Neural cell (in vitro differentiated cells): ENCODE measurements around the gene NEK10. TPM values are rescaled to one million over a fixed set of nuclear protein-coding genes. Genes with fewer than 3 reads are reported as not detected.

ENCODE experiments used
- H2AFZ ChIP-seq: fragments of 200-600, 300-800 bp; sonication (generic), shearing (Covaris generic); 2 replicates; pipeline ENCODE4 v1.6.0; 2014; ENCODE audit warnings: low read depth, mild to moderate bottlenecking, antibody characterized with exemption, low read length, moderate library complexity
- H3F3A ChIP-seq: fragments of 200-600 bp; shearing (Covaris generic); 2 replicates; pipeline ENCODE4 v1.6.1; 2016; ENCODE audit warnings: mild to moderate bottlenecking, moderate library complexity, mixed read lengths, antibody characterized with exemption, low read length; ENCODE audit not compliant: insufficient read depth, poor library complexity, severe bottlenecking
- H3K27ac ChIP-seq: fragments of 200-600, 300-800 bp; sonication (generic), shearing (Covaris generic); 2 replicates; pipeline ENCODE4 v1.5.1; 2014; ENCODE audit warnings: mild to moderate bottlenecking, low read length, moderate library complexity
- H3K27me3 ChIP-seq: fragments of 300-800, 200-600 bp; sonication (generic), shearing (Covaris generic); 2 replicates; pipeline ENCODE4 v1.6.0; 2014; ENCODE audit warnings: mild to moderate bottlenecking, low read depth, low read length, moderate library complexity; ENCODE audit not compliant: insufficient read depth
- H3K36me3 ChIP-seq: fragments of 300-800, 200-600 bp; sonication (generic), shearing (Covaris generic); 2 replicates; pipeline ENCODE4 v1.5.1; 2014; ENCODE audit warnings: mild to moderate bottlenecking, antibody characterized with exemption, low read length, moderate library complexity; ENCODE audit not compliant: insufficient read depth
- H3K4me2 ChIP-seq: fragments of 300-800, 200-600 bp; sonication (generic), shearing (Covaris generic); 2 replicates; pipeline ENCODE4 v1.6.0; 2014; ENCODE audit warnings: mild to moderate bottlenecking, low read length
- H3K4me3 ChIP-seq: fragments of 300-800, 200-600 bp; sonication (generic), shearing (Covaris generic); 2 replicates; pipeline ENCODE4 v1.5.1; 2014; ENCODE audit warnings: mild to moderate bottlenecking, low read length, moderate library complexity
- H3K79me2 ChIP-seq: fragments of 200-600 bp; shearing (Covaris generic); replicated peaks from 2 replicates; pipeline ENCODE4 v1.6.0; 2014; ENCODE audit warnings: mild to moderate bottlenecking, low read length, moderate library complexity; ENCODE audit not compliant: insufficient read depth
- H3K9ac ChIP-seq: fragments of 300-800, 200-600 bp; sonication (generic), shearing (Covaris generic); 2 replicates; pipeline ENCODE4 v1.6.1; 2016; ENCODE audit warnings: mild to moderate bottlenecking, low read length, mixed read lengths
- H3K9me2 ChIP-seq: fragments of 200-600 bp; shearing (Covaris generic); 2 replicates; pipeline ENCODE4 v1.6.1; 2016; ENCODE audit warnings: mild to moderate bottlenecking, low read length, mixed read lengths; ENCODE audit not compliant: insufficient read depth
- H3K9me3 ChIP-seq: fragments of 200-600, 300-800 bp; sonication (generic), shearing (Covaris generic); 2 replicates; pipeline ENCODE4 v1.6.1; 2016; ENCODE audit warnings: mild to moderate bottlenecking, mixed run types, low read length, moderate library complexity, mixed read lengths
- H4K20me1 ChIP-seq: fragments of 200-600 bp; shearing (Covaris generic); 2 replicates; pipeline ENCODE4 v1.6.1; 2016; ENCODE audit warnings: mild to moderate bottlenecking, mixed run types; ENCODE audit not compliant: insufficient read depth
- CTCF ChIP-seq: fragments of 450-650 bp; IDR thresholded peaks from 2 replicates; pipeline ENCODE4 v1.5.1; 2014; ENCODE audit warnings: antibody characterized with exemption, mild to moderate bottlenecking, moderate library complexity; ENCODE audit not compliant: poor library complexity, severe bottlenecking
- EP300 ChIP-seq: fragments of 450-650 bp; conservative IDR thresholded peaks from 2 replicates; pipeline ENCODE4 v1.6.1; 2014; ENCODE audit warnings: antibody characterized with exemption, mild to moderate bottlenecking, moderate library complexity; ENCODE audit not compliant: poor library complexity, severe bottlenecking
- EZH2 ChIP-seq: fragments of 200-600, 300-800 bp; shearing (Covaris generic), sonication (generic); IDR thresholded peaks from 2 replicates; pipeline ENCODE4 v1.6.1; 2014; ENCODE audit warnings: antibody characterized with exemption, low read length, borderline replicate concordance, mild to moderate bottlenecking; ENCODE audit not compliant: insufficient read depth, poor library complexity, severe bottlenecking
- MXI1 ChIP-seq: fragments of 450-650 bp; conservative IDR thresholded peaks from 2 replicates; pipeline ENCODE4 v1.6.1; 2014; ENCODE audit warnings: antibody characterized with exemption, mild to moderate bottlenecking; ENCODE audit not compliant: poor library complexity, severe bottlenecking
- POLR2AphosphoS5 ChIP-seq: IDR thresholded peaks from 2 replicates; pipeline ENCODE4 v1.6.1; 2012
- RAD21 ChIP-seq: fragments of 450-650 bp; conservative IDR thresholded peaks from 2 replicates; pipeline ENCODE4 v1.6.1; 2014; ENCODE audit warnings: antibody characterized with exemption, mild to moderate bottlenecking, moderate library complexity
- REST ChIP-seq: IDR thresholded peaks from 2 replicates; pipeline ENCODE4 v1.6.1; 2012; ENCODE audit warnings: borderline replicate concordance
- SMC3 ChIP-seq: fragments of 450-650 bp; conservative IDR thresholded peaks from 2 replicates; pipeline ENCODE4 v1.6.1; 2014; ENCODE audit warnings: antibody characterized with exemption, mild to moderate bottlenecking, moderate library complexity; ENCODE audit not compliant: poor library complexity
- TAF1 ChIP-seq: IDR thresholded peaks from 2 replicates; pipeline ENCODE4 v1.6.1; 2012; ENCODE audit warnings: low read depth
- polyA plus RNA-seq: library from polyadenylated mRNA; depleted of rRNA; stranded (reverse); fragments of >200 nt; gene quantifications from 2 replicates; pipeline ENCODE4 v1.2.3, GENCODE V29; 2014

The NEK10 gene
- polyA plus RNA-seq, 1 donor from 2014 or later: 17.6 TPM

GRCh38 chr3:27073912-27074311, 295.3 kb downstream of the NEK10 start:
- no peaks in the 10 kb centered on the region for H3F3A ChIP-seq
- no peaks in the 10 kb centered on the region for H4K20me1 ChIP-seq
- no peaks in the 10 kb centered on the region for H3K9me2 ChIP-seq
- no peak overlapping the region for H3K4me3 ChIP-seq
- no peaks in the 10 kb centered on the region for H3K79me2 ChIP-seq
- no peak overlapping the region for H3K4me2 ChIP-seq
- H3K27ac ChIP-seq: no peak overlapping the region
- H3K9ac ChIP-seq: no peak overlapping the region
- no peak overlapping the region for H2AFZ ChIP-seq
- H3K36me3 ChIP-seq: no peaks in the 10 kb centered on the region
- no peaks in the 10 kb centered on the region for H3K27me3 ChIP-seq
- no peaks in the 10 kb centered on the region for H3K9me3 ChIP-seq
- no peak for TF ChIP-seq MXI1
- no peak for TF ChIP-seq CTCF
- TF ChIP-seq REST: no peak
- TF ChIP-seq SMC3: no peak
- no peak for TF ChIP-seq RAD21
- no peak for TF ChIP-seq EP300
- no peak for TF ChIP-seq POLR2AphosphoS5
- TF ChIP-seq TAF1: no peak
- no peak for TF ChIP-seq EZH2

- no peaks in the 10 kb centered on the region for H3K79me2 ChIP-seq
- no peaks in the 10 kb centered on the region for H3K27me3 ChIP-seq
- H3K27ac ChIP-seq: no peak overlapping the region
- H2AFZ ChIP-seq: no peak overlapping the region
- no peaks in the 10 kb centered on the region for H3K9me3 ChIP-seq
- H3K9ac ChIP-seq: no peak overlapping the region
- TF ChIP-seq CTCF (no peak), REST (no peak), EP300 (no peak), EZH2 (no peak), TAF1 (no peak), RAD21 (no peak), MXI1 (no peak), POLR2AphosphoS5 (no peak), SMC3 (no peak)
- H3K36me3 ChIP-seq: no peaks in the 10 kb centered on the region
- H4K20me1 ChIP-seq: no peaks in the 10 kb centered on the region
- no peaks in the 10 kb centered on the region for H3F3A ChIP-seq
- H3K9me2 ChIP-seq: no peaks in the 10 kb centered on the region
- no peak overlapping the region for H3K4me2 ChIP-seq
- no peak overlapping the region for H3K4me3 ChIP-seq
These were observed 296.2 kb downstream of the NEK10 start for GRCh38 chr3:27072810-27073651.
